MCF 10A (cell line): ENCODE results near the gene NDST3. TPM values are rescaled to one million over a fixed set of nuclear protein-coding genes. Genes with fewer than 3 reads are reported as not detected.

Experiments
- BruUV-seq: library from RNA; stranded (reverse); fragments of 400-500 nt; replicated peaks from 2 replicates; lab custom pipeline; 2021; lab: Mats Ljungman, UMichigan
- CTCF ChIA-PET: fragments of 300-600 bp; sonication (Branson Sonifier 250); formaldehyde crosslinking; extraction: SDS; loops from one replicate; lab custom pipeline; 2021; ENCODE audit warnings: antibody characterized with exemption, inconsistent platforms; lab: Yijun Ruan, JAX
- POLR2A ChIA-PET: fragments of 300-600, 350-650 bp; sonication (Branson Sonifier 250); formaldehyde crosslinking; extraction: SDS; loops from one replicate; lab custom pipeline; 2020; ENCODE audit warnings: antibody characterized with exemption, inconsistent platforms; lab: Yijun Ruan, JAX
- DNase-seq: peaks from one replicate; pipeline ENCODE4 v3.0.0-alpha.2; 2018; ENCODE audit not compliant: unreplicated experiment
- H3K27ac Mint-ChIP-seq: one replicate; pipeline ENCODE4 v1.8.0; 2022; ENCODE audit warnings: mild to moderate bottlenecking, low read depth, mixed read lengths; ENCODE audit not compliant: unreplicated experiment
- H3K27me3 Mint-ChIP-seq: one replicate; pipeline ENCODE4 v1.8.0; 2022; ENCODE audit warnings: mixed read lengths; ENCODE audit not compliant: insufficient read depth, unreplicated experiment
- H3K36me3 Mint-ChIP-seq: one replicate; pipeline ENCODE4 v1.8.0; 2022; ENCODE audit warnings: mild to moderate bottlenecking, moderate library complexity, mixed read lengths; ENCODE audit not compliant: insufficient read depth, unreplicated experiment
- H3K4me1 Mint-ChIP-seq: one replicate; pipeline ENCODE4 v1.8.0; 2022; ENCODE audit warnings: mixed read lengths; ENCODE audit not compliant: insufficient read depth, unreplicated experiment
- H3K4me3 Mint-ChIP-seq: one replicate; pipeline ENCODE4 v1.8.0; 2022; ENCODE audit warnings: mild to moderate bottlenecking, moderate library complexity, mixed read lengths; ENCODE audit not compliant: unreplicated experiment
- H3K9me3 Mint-ChIP-seq: one replicate; pipeline ENCODE4 v1.8.0; 2022; ENCODE audit warnings: mixed read lengths; ENCODE audit not compliant: unreplicated experiment
- intact Hi-C: fragments of 100-400 bp; cut with micrococcal nuclease; formaldehyde crosslinking; loops from 2 replicates; pipeline ENCODE4 v1.14.1; 2022
- total RNA-seq: library from RNA; stranded (reverse); gene quantifications from 2 replicates; pipeline ENCODE4 v1.2.3, GENCODE V29; 2022
- TF ChIP-seq, protein P1 (sequence below): fragments of 200-600 bp; IDR thresholded peaks from one replicate; pipeline ENCODE4 v1.8.0; 2022; ENCODE audit warnings: antibody characterized with exemption, mild to moderate bottlenecking; ENCODE audit not compliant: unreplicated experiment

The NDST3 gene
- total RNA-seq, 1 experiment from 2014 or later, result not detected

DNA sequence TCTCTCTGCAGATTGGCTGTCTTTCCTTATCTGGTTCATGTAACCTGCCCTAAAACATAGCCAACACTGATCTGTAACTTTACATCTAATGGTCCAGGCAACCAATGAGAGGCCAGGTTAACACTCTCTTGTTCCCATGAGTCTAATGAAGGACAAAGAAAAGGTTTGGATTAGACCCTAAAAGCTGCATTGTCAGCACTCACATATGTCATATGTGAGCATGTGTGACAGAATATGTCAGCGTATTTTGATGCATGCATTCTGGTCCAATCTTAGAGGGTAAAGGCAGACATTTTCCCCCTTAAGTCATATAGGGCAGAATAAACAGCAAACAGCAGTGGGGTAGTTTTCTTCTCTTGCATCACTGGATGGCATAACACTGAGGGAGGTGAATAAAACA, 3.7 kb downstream of the NDST3 start:
- no peak overlapping the region for H3K4me3 Mint-ChIP-seq
- H3K27ac Mint-ChIP-seq, result no peak overlapping the region
- no peak for DNase-seq
- no peaks in the 10 kb centered on the region for H3K9me3 Mint-ChIP-seq
- CTCF ChIA-PET, result interaction anchor here (0.7 kb wide), 1 partner anchor 206 kb away, joined by 3 read pairs; no protein-coding TSS in a partner anchor
- no peaks in the 10 kb centered on the region for H3K4me1 Mint-ChIP-seq
- POLR2A ChIA-PET, result interaction anchor here (0.8 kb wide), 1 partner anchor 243 kb away, joined by 3 read pairs; no protein-coding TSS in a partner anchor
- intact Hi-C loops, result no loop called here
- TF ChIP-seq, protein P1, sequence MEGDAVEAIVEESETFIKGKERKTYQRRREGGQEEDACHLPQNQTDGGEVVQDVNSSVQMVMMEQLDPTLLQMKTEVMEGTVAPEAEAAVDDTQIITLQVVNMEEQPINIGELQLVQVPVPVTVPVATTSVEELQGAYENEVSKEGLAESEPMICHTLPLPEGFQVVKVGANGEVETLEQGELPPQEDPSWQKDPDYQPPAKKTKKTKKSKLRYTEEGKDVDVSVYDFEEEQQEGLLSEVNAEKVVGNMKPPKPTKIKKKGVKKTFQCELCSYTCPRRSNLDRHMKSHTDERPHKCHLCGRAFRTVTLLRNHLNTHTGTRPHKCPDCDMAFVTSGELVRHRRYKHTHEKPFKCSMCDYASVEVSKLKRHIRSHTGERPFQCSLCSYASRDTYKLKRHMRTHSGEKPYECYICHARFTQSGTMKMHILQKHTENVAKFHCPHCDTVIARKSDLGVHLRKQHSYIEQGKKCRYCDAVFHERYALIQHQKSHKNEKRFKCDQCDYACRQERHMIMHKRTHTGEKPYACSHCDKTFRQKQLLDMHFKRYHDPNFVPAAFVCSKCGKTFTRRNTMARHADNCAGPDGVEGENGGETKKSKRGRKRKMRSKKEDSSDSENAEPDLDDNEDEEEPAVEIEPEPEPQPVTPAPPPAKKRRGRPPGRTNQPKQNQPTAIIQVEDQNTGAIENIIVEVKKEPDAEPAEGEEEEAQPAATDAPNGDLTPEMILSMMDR, result no peak
- no peaks in the 10 kb centered on the region for H3K36me3 Mint-ChIP-seq
- no TSS peak for BruUV-seq
- peaks cover 16% of the 10 kb centered on the region for H3K27me3 Mint-ChIP-seq

DNA sequence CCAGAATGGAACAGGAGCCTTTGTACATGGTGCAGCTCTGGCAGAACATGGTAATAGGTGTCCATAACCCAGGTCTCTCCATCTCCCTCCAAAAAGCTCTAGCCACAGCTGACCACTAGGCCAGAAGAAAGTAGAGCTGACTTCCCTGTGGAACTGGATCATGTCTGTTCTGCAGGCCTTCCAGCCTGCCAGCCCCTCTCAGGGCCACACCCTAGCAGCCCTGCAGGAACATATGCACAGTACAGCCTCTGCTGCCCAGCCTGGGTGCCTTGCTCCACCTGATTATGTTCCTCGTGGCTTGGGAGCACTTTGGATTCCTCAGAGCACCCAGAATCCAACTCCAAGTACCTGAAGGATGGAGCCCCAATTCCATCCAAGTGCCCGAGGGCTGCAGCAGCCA, 12.0 kb downstream of the NDST3 start:
- ChIA-PET POLR2A (no interaction called here), CTCF (interaction anchor here (0.6 to 2.9 kb wide), 3 partner anchors 12 to 186 kb away, joined by 3 to 16 read pairs (median 4); partner anchors contain the start of gene NDST3)
- DNase-seq, result no peak
- no peak overlapping the region for H3K4me3 Mint-ChIP-seq
- H3K27ac Mint-ChIP-seq, result no peak overlapping the region
- no peaks in the 10 kb centered on the region for H3K27me3 Mint-ChIP-seq
- no peaks in the 10 kb centered on the region for H3K36me3 Mint-ChIP-seq
- intact Hi-C loops, result no loop called here
- TF ChIP-seq, protein P1, result no peak
- no peaks in the 10 kb centered on the region for H3K4me1 Mint-ChIP-seq
- H3K9me3 Mint-ChIP-seq, result peaks cover 10% of the 10 kb centered on the region
- BruUV-seq, result no TSS peak

DNA sequence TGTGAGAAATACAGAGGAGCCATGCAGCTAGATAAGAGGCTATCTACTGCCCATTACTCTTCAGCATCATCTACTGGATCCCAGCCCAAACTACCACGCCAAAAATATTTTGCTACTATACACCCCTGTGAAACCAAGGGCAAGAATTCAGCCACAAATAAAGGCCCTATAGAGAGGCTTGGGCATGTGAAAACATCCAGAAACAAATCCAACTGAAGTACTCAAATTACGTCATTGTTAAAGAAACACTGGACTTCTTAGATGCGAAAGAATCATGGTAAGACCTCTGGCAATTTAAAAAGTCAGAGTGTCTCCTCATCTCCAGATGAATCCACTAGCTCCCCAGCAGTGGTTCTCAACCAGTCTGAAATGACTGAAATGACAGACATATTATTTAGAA, 12.8 kb downstream of the NDST3 start:
- CTCF ChIA-PET, result interaction anchor here (2.9 kb wide), 1 partner anchor 13 kb away, joined by 16 read pairs; the partner anchor contains the start of gene NDST3
- H3K4me3 Mint-ChIP-seq, result no peak overlapping the region
- no peaks in the 10 kb centered on the region for H3K4me1 Mint-ChIP-seq
- POLR2A ChIA-PET, result no interaction called here
- intact Hi-C loops, result no loop called here
- TF ChIP-seq, protein P1, result no peak
- no peak overlapping the region for H3K27ac Mint-ChIP-seq
- H3K36me3 Mint-ChIP-seq, result no peaks in the 10 kb centered on the region
- no peak for DNase-seq
- H3K9me3 Mint-ChIP-seq, result peaks cover 10% of the 10 kb centered on the region
- BruUV-seq, result no TSS peak
- no peaks in the 10 kb centered on the region for H3K27me3 Mint-ChIP-seq

DNA sequence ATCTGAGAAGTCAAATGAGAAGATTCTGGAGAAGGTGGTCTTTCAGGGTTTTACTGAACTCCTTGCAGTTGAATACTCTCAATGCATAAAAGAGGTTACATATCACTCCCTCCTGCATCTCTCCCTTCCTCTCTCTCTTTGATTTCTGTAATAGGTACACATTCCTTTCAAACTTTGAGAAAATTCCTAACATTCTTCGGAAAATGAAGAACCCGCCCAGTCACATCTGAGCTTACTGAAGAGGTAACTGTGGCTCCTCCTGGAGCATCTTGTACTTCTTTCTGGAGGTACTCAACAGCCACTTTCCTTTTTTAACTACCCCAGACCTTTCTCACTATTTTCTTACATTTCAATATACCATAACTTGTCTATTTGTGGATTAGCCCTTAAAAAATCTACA, 24.7 kb downstream of the NDST3 start:
- no peak for DNase-seq
- CTCF ChIA-PET, result interaction anchor here (0.8 kb wide), 1 partner anchor 164 kb away, joined by 4 read pairs; no protein-coding TSS in a partner anchor
- BruUV-seq, result no TSS peak
- TF ChIP-seq, protein P1, result no peak
- Mint-ChIP-seq H3K27me3 (peaks cover 37% of the 10 kb centered on the region), H3K9me3 (no peaks in the 10 kb centered on the region), H3K36me3 (no peaks in the 10 kb centered on the region), H3K4me3 (no peak overlapping the region), H3K4me1 (no peaks in the 10 kb centered on the region), H3K27ac (no peak overlapping the region)
- POLR2A ChIA-PET, result no interaction called here
- intact Hi-C loops, result no loop called here
